Astrocyte of the cerebellum (primary cell): ENCODE data around the gene BACE1-AS.

Source experiments
- DNase-seq: peaks from one replicate; pipeline ENCODE4 v3.0.0-alpha.2; 2011; ENCODE audit warnings: low read depth
- H3K4me3 ChIP-seq: 2 replicates; pipeline ENCODE4 v1.5.1; 2011; ENCODE audit warnings: mild to moderate bottlenecking, low read depth, low read length, moderate library complexity
- CTCF ChIP-seq: IDR thresholded peaks from 2 replicates; pipeline ENCODE4 v1.5.1; 2012; ENCODE audit warnings: low read length, low read depth, moderate library complexity, mild to moderate bottlenecking; ENCODE audit errors: missing control alignments
- in situ Hi-C: cut with HindIII; loops from 2 replicates; pipeline ENCODE4 v1.10.0; 2017; ENCODE audit warnings: low sequenced_read_pairs

Gene BACE1-AS

GRCh38 chr11:117290809-117291396 lies at the start of gene BACE1-AS:
BACE1-AS (plus strand) TSS chr11:117291346.
- TF ChIP-seq CTCF, result no peak
- in situ Hi-C loops, result no loop called here
- no peak for DNase-seq
- no peak within 1 kb of the TSS for H3K4me3 ChIP-seq

- in situ Hi-C loops, result no loop called here
- no peak overlapping the region for H3K4me3 ChIP-seq
- no peak for TF ChIP-seq CTCF
- no peak for DNase-seq
Measured at GRCh38 chr11:117248341-117248740, 42.8 kb upstream of the BACE1-AS start.

GRCh38 chr11:117249571-117249970 lies 41.6 kb upstream of the BACE1-AS start:
- H3K4me3 ChIP-seq, result no peak overlapping the region
- no peak for DNase-seq
- in situ Hi-C loops, result no loop called here
- no peak for TF ChIP-seq CTCF

- no peak overlapping the region for H3K4me3 ChIP-seq
- no peak for TF ChIP-seq CTCF
- in situ Hi-C loops, result no loop called here
- DNase-seq, result no peak
Measured at GRCh38 chr11:117251506-117251905, 39.6 kb upstream of the BACE1-AS start.

- DNase-seq, result no peak
- no peak overlapping the region for H3K4me3 ChIP-seq
- no peak for TF ChIP-seq CTCF
- in situ Hi-C loops, result no loop called here
Measured at GRCh38 chr11:117255966-117256365, 35.2 kb upstream of the BACE1-AS start.

- no peak overlapping the region for H3K4me3 ChIP-seq
- in situ Hi-C loops, result no loop called here
- no peak for DNase-seq
- TF ChIP-seq CTCF, result no peak
Measured at GRCh38 chr11:117256573-117256972, 34.6 kb upstream of the BACE1-AS start.
